Measurements from ENCODE around the gene KCNJ15.

DNA sequence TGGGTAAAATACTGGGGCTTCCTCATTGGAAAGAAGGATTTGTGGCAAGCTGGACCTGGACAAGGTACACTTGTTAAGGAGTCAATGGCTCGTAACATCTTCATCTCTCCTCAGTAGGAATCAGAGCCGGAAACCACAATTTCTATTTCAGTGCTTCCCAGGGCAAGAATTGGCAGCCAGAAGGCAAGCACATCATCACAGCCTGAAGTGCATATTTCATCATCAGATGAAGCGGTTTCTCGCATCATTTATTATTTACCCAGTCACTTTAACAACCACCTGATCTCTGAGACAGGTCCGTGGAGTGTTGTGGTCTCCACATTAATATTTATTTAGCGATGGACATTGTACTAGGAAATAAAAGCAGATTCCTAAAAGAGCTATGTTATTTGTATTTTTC, 55.0 kb downstream of the KCNJ15 start:
- TF ChIP-seq, protein P1, sequence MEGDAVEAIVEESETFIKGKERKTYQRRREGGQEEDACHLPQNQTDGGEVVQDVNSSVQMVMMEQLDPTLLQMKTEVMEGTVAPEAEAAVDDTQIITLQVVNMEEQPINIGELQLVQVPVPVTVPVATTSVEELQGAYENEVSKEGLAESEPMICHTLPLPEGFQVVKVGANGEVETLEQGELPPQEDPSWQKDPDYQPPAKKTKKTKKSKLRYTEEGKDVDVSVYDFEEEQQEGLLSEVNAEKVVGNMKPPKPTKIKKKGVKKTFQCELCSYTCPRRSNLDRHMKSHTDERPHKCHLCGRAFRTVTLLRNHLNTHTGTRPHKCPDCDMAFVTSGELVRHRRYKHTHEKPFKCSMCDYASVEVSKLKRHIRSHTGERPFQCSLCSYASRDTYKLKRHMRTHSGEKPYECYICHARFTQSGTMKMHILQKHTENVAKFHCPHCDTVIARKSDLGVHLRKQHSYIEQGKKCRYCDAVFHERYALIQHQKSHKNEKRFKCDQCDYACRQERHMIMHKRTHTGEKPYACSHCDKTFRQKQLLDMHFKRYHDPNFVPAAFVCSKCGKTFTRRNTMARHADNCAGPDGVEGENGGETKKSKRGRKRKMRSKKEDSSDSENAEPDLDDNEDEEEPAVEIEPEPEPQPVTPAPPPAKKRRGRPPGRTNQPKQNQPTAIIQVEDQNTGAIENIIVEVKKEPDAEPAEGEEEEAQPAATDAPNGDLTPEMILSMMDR (conservative IDR thresholded peaks at IDR 0.05 in 1 of 2, IDR thresholded peaks at IDR 0.05 in 1 of 2; ENCODE audit: low read depth in 1 of 2, low read length in 2 of 2) = no peak
- no peak for TF ChIP-seq EZH2 (IDR thresholded peaks at IDR 0.05; ENCODE audit: low read length, missing control alignments)
